ENCODE measurements around the gene EYS.

EYS gene

DNA sequence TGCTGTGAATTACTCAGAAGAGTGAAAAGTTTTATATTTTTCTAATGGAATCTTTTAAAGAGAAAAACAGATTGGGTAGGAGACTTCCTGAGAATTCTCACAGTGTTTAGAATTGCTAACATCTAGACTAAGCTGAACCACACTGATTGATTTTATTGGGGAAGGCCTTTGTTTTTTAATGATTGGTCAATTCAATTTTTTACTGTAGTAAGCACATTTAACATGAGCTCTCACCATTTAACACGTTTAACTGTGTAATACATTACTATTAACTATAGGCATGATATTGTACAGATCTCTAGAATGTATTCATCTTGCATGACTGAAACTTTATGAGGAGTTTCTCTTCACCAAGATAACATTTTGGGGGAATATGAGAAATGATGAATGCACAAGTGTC is 1084.1 kb downstream of the EYS start:
- no peak for ATAC-seq
- TF ChIP-seq TCF4 (CRISPR knock-in tag; IDR thresholded peaks at IDR 0.05; ENCODE audit: borderline replicate concordance) = no peak
- no peak for TF ChIP-seq SNAI2 (CRISPR knock-in tag; IDR thresholded peaks at IDR 0.05)
- no peak for TF ChIP-seq ZNF565 (CRISPR knock-in tag; conservative IDR thresholded peaks at IDR 0.05; ENCODE audit: low read depth)
- no peak for TF ChIP-seq ISL1 (CRISPR knock-in tag; IDR thresholded peaks at IDR 0.05)
- TF ChIP-seq RARB (CRISPR knock-in tag; IDR thresholded peaks at IDR 0.05) = no peak
- TF ChIP-seq, protein P1, sequence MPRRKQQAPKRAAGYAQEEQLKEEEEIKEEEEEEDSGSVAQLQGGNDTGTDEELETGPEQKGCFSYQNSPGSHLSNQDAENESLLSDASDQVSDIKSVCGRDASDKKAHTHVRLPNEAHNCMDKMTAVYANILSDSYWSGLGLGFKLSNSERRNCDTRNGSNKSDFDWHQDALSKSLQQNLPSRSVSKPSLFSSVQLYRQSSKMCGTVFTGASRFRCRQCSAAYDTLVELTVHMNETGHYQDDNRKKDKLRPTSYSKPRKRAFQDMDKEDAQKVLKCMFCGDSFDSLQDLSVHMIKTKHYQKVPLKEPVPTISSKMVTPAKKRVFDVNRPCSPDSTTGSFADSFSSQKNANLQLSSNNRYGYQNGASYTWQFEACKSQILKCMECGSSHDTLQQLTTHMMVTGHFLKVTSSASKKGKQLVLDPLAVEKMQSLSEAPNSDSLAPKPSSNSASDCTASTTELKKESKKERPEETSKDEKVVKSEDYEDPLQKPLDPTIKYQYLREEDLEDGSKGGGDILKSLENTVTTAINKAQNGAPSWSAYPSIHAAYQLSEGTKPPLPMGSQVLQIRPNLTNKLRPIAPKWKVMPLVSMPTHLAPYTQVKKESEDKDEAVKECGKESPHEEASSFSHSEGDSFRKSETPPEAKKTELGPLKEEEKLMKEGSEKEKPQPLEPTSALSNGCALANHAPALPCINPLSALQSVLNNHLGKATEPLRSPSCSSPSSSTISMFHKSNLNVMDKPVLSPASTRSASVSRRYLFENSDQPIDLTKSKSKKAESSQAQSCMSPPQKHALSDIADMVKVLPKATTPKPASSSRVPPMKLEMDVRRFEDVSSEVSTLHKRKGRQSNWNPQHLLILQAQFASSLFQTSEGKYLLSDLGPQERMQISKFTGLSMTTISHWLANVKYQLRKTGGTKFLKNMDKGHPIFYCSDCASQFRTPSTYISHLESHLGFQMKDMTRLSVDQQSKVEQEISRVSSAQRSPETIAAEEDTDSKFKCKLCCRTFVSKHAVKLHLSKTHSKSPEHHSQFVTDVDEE (CRISPR knock-in tag; IDR thresholded peaks at IDR 0.05) = no peak
- no peak for TF ChIP-seq GLIS3 (CRISPR knock-in tag; IDR thresholded peaks at IDR 0.05)
- TF ChIP-seq, protein P2, sequence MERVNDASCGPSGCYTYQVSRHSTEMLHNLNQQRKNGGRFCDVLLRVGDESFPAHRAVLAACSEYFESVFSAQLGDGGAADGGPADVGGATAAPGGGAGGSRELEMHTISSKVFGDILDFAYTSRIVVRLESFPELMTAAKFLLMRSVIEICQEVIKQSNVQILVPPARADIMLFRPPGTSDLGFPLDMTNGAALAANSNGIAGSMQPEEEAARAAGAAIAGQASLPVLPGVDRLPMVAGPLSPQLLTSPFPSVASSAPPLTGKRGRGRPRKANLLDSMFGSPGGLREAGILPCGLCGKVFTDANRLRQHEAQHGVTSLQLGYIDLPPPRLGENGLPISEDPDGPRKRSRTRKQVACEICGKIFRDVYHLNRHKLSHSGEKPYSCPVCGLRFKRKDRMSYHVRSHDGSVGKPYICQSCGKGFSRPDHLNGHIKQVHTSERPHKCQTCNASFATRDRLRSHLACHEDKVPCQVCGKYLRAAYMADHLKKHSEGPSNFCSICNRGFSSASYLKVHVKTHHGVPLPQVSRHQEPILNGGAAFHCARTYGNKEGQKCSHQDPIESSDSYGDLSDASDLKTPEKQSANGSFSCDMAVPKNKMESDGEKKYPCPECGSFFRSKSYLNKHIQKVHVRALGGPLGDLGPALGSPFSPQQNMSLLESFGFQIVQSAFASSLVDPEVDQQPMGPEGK (CRISPR knock-in tag; IDR thresholded peaks at IDR 0.05; ENCODE audit: borderline replicate concordance) = no peak
- no peak for TF ChIP-seq ZC3H10 (CRISPR knock-in tag; IDR thresholded peaks at IDR 0.05)

DNA sequence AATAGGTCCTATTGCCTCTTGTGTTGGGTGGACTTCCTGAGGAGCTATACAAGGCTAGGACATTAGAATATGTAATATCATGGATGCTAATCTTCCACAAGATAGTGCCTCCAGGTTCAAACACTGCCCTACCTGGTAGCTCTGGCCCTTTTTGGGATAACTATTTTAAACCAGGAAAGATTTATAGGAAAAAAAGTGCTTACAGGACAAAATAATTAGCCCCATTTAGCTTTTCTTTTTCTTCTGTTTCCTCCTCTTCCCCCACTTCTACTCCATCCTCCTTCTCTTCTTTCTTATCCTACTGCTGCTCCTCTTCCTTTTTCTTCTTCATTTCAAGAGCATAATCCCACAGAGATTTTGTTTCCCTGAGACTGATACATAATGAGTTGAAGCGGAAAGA is 1104.0 kb downstream of the EYS start:
- TF ChIP-seq ARNTL (CRISPR knock-in tag; IDR thresholded peaks at IDR 0.05; ENCODE audit: borderline replicate concordance, low read depth) (no peak), ZNF8 (CRISPR knock-in tag; IDR thresholded peaks at IDR 0.05) (no peak), ISL1 (CRISPR knock-in tag; IDR thresholded peaks at IDR 0.05) (no peak), ESRRG (CRISPR knock-in tag; IDR thresholded peaks at IDR 0.05) (no peak), ZNF565 (CRISPR knock-in tag; conservative IDR thresholded peaks at IDR 0.05; ENCODE audit: low read depth) (no peak), SNAI2 (CRISPR knock-in tag; IDR thresholded peaks at IDR 0.05) (no peak), OSR1 (CRISPR knock-in tag; IDR thresholded peaks at IDR 0.05) (no peak), ZFP3 (CRISPR knock-in tag; IDR thresholded peaks at IDR 0.05) (no peak), TCF4 (CRISPR knock-in tag; IDR thresholded peaks at IDR 0.05; ENCODE audit: borderline replicate concordance) (no peak)
- TF ChIP-seq, protein P3, sequence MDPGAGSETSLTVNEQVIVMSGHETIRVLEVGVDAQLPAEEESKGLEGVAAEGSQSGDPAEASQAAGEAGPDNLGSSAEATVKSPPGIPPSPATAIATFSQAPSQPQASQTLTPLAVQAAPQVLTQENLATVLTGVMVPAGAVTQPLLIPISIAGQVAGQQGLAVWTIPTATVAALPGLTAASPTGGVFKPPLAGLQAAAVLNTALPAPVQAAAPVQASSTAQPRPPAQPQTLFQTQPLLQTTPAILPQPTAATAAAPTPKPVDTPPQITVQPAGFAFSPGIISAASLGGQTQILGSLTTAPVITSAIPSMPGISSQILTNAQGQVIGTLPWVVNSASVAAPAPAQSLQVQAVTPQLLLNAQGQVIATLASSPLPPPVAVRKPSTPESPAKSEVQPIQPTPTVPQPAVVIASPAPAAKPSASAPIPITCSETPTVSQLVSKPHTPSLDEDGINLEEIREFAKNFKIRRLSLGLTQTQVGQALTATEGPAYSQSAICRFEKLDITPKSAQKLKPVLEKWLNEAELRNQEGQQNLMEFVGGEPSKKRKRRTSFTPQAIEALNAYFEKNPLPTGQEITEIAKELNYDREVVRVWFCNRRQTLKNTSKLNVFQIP (CRISPR knock-in tag; IDR thresholded peaks at IDR 0.05; ENCODE audit: borderline replicate concordance, low read depth) = no peak
- ATAC-seq = no peak

DNA sequence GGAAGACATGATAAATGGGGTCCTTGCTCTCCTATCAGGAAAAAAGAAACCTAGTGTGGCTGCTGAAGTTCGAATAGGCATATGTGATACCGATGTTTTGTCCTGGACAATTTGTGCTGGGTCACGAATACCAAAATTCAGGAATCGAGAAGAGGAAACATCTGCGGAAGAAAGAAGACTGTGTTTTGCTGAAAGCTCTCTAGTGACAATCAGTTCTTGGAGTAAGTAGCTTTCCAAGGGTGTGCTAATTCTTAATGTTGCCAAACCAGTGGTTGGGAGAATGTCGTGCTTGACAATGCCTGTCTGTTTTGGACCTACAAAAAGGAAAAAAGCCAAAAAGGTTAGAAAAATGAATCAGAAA is 1115.4 kb downstream of the EYS start:
- TF ChIP-seq ISL1 (CRISPR knock-in tag; IDR thresholded peaks at IDR 0.05) (no peak), BACH2 (CRISPR knock-in tag; IDR thresholded peaks at IDR 0.05; ENCODE audit: borderline replicate concordance) (no peak), SNAI2 (CRISPR knock-in tag; IDR thresholded peaks at IDR 0.05) (no peak), ESRRG (CRISPR knock-in tag; IDR thresholded peaks at IDR 0.05) (no peak), OSR1 (CRISPR knock-in tag; IDR thresholded peaks at IDR 0.05) (no peak), PPARA (CRISPR knock-in tag; IDR thresholded peaks at IDR 0.05; ENCODE audit: borderline replicate concordance) (no peak), ZFP30 (CRISPR knock-in tag; IDR thresholded peaks at IDR 0.05) (no peak), TCF4 (CRISPR knock-in tag; IDR thresholded peaks at IDR 0.05; ENCODE audit: borderline replicate concordance) (no peak), TOX (CRISPR knock-in tag; IDR thresholded peaks at IDR 0.05; ENCODE audit: borderline replicate concordance) (no peak), RARB (CRISPR knock-in tag; IDR thresholded peaks at IDR 0.05) (no peak)
- TF ChIP-seq, protein P4, sequence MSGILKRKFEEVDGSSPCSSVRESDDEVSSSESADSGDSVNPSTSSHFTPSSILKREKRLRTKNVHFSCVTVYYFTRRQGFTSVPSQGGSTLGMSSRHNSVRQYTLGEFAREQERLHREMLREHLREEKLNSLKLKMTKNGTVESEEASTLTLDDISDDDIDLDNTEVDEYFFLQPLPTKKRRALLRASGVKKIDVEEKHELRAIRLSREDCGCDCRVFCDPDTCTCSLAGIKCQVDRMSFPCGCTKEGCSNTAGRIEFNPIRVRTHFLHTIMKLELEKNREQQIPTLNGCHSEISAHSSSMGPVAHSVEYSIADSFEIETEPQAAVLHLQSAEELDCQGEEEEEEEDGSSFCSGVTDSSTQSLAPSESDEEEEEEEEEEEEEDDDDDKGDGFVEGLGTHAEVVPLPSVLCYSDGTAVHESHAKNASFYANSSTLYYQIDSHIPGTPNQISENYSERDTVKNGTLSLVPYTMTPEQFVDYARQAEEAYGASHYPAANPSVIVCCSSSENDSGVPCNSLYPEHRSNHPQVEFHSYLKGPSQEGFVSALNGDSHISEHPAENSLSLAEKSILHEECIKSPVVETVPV (CRISPR knock-in tag; IDR thresholded peaks at IDR 0.05) = no peak
- TF ChIP-seq, protein P5, sequence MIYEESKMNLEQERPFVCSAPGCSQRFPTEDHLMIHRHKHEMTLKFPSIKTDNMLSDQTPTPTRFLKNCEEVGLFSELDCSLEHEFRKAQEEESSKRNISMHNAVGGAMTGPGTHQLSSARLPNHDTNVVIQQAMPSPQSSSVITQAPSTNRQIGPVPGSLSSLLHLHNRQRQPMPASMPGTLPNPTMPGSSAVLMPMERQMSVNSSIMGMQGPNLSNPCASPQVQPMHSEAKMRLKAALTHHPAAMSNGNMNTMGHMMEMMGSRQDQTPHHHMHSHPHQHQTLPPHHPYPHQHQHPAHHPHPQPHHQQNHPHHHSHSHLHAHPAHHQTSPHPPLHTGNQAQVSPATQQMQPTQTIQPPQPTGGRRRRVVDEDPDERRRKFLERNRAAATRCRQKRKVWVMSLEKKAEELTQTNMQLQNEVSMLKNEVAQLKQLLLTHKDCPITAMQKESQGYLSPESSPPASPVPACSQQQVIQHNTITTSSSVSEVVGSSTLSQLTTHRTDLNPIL (CRISPR knock-in tag; IDR thresholded peaks at IDR 0.05; ENCODE audit: low read depth) = no peak
- TF ChIP-seq, protein P2 (CRISPR knock-in tag; IDR thresholded peaks at IDR 0.05; ENCODE audit: borderline replicate concordance) = no peak
- ATAC-seq = no peak

Measured in SK-N-SH treated with all-trans-retinoic acid at 6 μM for 48 hours (cell line).